DND-41 (cell line): ENCODE results near the gene ARHGEF39.
"Not testable (repeated sequence)": the region's sequence is repeated elsewhere in the genome, so short reads cannot be mapped to it uniquely, and the experiment has no call there.

ENCODE experiments used
- ATAC-seq: fragments of 200-7000 bp; cut with Tn5 transposase; 3 replicates; pipeline ENCODE4 v1.9.1; 2021; ENCODE audit warnings: low read depth; ENCODE audit not compliant: insufficient read depth
- DNase-seq: peaks from one replicate; pipeline ENCODE4 v3.0.0-alpha.2; 2020
- H2AFZ ChIP-seq: 2 replicates; pipeline ENCODE4 v1.6.0; 2012; ENCODE audit warnings: low read depth, low read length
- H3K27ac ChIP-seq: 2 replicates; pipeline ENCODE4 v1.5.1; 2012; ENCODE audit warnings: low read length, inconsistent platforms
- H3K27me3 ChIP-seq: fragments of 200-600 bp; sonication (generic); 2 replicates; pipeline ENCODE4 v1.6.0; 2012; ENCODE audit warnings: low read length, mild to moderate bottlenecking, inconsistent platforms; ENCODE audit not compliant: insufficient read depth, poor library complexity
- H3K36me3 ChIP-seq: 2 replicates; pipeline ENCODE4 v1.5.1; 2012; ENCODE audit warnings: low read length, inconsistent platforms; ENCODE audit not compliant: insufficient read depth
- H3K4me1 ChIP-seq: 2 replicates; pipeline ENCODE4 v1.5.1; 2012; ENCODE audit warnings: mild to moderate bottlenecking, low read length; ENCODE audit not compliant: insufficient read depth
- H3K4me2 ChIP-seq: 2 replicates; pipeline ENCODE4 v1.6.0; 2012; ENCODE audit warnings: mild to moderate bottlenecking, moderate library complexity, low read length, inconsistent platforms; ENCODE audit not compliant: insufficient read depth
- H3K4me3 ChIP-seq, 2 experiments: fragments of 200-600 bp in 1 of 2; shearing (Covaris generic) in 1 of 2; 2 replicates each; pipeline ENCODE4 v1.5.1; 2012 to 2016; ENCODE audit warnings: inconsistent platforms in 2 of 2, low read length in 2 of 2, mild to moderate bottlenecking in 2 of 2, low read depth in 1 of 2, moderate library complexity in 1 of 2
- H3K79me2 ChIP-seq: 2 replicates; pipeline ENCODE4 v1.6.0; 2012; ENCODE audit warnings: low read length, inconsistent platforms; ENCODE audit not compliant: insufficient read depth
- H3K9ac ChIP-seq: 2 replicates; pipeline ENCODE4 v1.6.0; 2012; ENCODE audit warnings: low read depth, mild to moderate bottlenecking, inconsistent platforms, low read length, moderate library complexity
- H3K9me3 ChIP-seq: 2 replicates; pipeline ENCODE4 v1.5.1; 2012; ENCODE audit warnings: low read length, moderate library complexity, mild to moderate bottlenecking, inconsistent platforms; ENCODE audit not compliant: insufficient read depth, severe bottlenecking
- H4K20me1 ChIP-seq: 2 replicates; pipeline ENCODE4 v1.6.0; 2012; ENCODE audit warnings: low read length; ENCODE audit not compliant: insufficient read depth
- EZH2 ChIP-seq: IDR thresholded peaks from 3 replicates; pipeline ENCODE4 v1.6.1; 2012; ENCODE audit warnings: borderline replicate concordance, low read depth, mild to moderate bottlenecking, moderate library complexity, low read length, inconsistent platforms; ENCODE audit not compliant: severe bottlenecking
- TF ChIP-seq, protein P1 (sequence below): IDR thresholded peaks from 2 replicates; pipeline ENCODE4 v1.5.1; 2012; ENCODE audit warnings: borderline replicate concordance, low read length, moderate library complexity, mild to moderate bottlenecking; ENCODE audit not compliant: poor library complexity, severe bottlenecking; ENCODE audit errors: extremely low read depth

Gene ARHGEF39

DNA sequence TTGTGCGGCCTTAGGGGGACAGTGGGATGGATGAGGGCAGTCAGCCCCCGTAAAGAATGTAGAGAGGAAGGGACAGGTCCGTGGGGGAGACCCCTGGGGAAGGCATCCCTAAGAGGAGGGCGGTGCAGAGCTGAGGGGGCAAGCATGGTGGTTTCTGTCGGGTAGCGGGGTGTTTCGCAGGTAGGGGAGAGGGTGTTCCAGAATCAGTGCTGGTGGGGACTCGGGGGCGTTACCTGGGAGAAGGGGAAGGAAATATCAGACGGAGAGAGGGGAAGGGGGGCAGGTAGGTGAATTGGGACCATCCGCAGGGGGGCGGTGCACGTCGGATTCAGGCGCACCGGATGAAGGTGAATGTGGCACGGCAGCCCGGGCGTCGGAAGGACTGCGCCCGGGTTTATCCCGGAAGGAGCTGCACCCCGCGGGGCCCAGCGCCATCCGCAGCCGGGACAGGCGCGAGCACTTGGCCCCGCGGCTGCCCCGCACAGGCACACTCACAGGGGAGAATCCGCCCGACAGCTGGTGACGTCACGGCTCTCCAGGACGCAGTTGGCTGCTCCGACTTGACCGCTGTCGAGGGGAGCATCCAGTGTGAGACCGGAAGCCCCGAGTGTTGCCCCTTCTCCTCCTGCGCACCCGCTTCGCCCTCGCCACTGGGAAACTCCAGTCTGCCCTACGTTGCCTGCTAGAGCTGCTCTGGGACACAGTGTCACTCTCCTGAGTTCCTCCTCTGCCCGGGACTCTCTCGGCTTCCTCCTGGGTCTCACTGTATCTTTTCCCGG, 48.1 kb downstream of the ARHGEF39 start:
- Histone ChIP-seq H3K79me2 (peaks cover 19% of the 10 kb centered on the region), H2AFZ (no peak overlapping the region), H3K9ac (peak overlapping the region; percentile 70), H3K36me3 (peaks cover 5% of the 10 kb centered on the region; the same call in 1 of the 2 replicates), H3K4me3 (no peak overlapping the region), H4K20me1 (no peaks in the 10 kb centered on the region), H3K9me3 (no peaks in the 10 kb centered on the region), H3K27me3 (no peaks in the 10 kb centered on the region), H3K4me2 (peak overlapping the region; percentile 71), H3K4me1 (peaks cover 71% of the 10 kb centered on the region), H3K27ac (peak overlapping the region; percentile 99)
- DNase-seq (no peak), ATAC-seq (no peak)
- TF ChIP-seq, protein P1, sequence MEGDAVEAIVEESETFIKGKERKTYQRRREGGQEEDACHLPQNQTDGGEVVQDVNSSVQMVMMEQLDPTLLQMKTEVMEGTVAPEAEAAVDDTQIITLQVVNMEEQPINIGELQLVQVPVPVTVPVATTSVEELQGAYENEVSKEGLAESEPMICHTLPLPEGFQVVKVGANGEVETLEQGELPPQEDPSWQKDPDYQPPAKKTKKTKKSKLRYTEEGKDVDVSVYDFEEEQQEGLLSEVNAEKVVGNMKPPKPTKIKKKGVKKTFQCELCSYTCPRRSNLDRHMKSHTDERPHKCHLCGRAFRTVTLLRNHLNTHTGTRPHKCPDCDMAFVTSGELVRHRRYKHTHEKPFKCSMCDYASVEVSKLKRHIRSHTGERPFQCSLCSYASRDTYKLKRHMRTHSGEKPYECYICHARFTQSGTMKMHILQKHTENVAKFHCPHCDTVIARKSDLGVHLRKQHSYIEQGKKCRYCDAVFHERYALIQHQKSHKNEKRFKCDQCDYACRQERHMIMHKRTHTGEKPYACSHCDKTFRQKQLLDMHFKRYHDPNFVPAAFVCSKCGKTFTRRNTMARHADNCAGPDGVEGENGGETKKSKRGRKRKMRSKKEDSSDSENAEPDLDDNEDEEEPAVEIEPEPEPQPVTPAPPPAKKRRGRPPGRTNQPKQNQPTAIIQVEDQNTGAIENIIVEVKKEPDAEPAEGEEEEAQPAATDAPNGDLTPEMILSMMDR, result no peak
- TF ChIP-seq EZH2, result no peak

DNA sequence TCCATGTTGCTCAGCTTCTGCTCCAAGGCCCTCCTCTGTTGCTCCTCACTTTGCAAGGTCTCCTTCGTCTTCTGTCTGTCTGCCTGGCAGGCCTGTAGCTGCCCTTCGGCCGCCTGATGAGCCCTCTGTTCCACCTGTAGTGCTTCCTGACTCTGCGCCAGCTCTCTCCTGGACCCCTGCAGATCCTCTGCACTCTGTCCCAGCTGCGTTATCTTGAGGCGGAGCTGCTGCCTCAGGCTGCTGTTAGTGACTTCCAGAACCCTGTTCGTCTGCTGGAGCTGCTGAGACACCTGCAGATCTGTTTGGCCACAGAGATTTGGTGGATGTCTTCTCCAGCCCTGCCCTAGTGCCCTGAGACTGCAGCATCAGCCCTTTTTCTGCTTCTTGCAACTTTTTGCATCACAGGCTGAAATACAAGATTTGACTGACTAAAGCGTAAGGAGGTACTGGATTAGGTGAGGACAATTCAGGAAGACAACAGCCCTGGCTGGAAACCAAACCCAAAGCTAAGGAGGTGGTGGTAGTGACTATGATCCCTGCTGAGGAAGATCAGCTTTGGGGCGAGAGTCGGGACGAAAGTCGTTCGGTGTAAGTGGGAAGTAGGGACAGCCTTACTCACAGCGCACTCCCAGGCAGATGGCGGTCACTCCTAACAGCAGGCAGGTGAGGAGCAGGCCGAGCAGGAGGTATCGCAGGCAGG, 48.9 kb downstream of the ARHGEF39 start:
- H4K20me1 ChIP-seq, result no peaks in the 10 kb centered on the region
- ATAC-seq (no peak), DNase-seq (peak; percentile 56)
- H3K36me3 ChIP-seq, result peaks cover 5% of the 10 kb centered on the region; the same call in 1 of the 2 replicates
- peaks cover 64% of the 10 kb centered on the region for H3K4me1 ChIP-seq
- H3K27ac ChIP-seq, result peak overlapping the region; percentile 99
- TF ChIP-seq EZH2, result no peak
- TF ChIP-seq, protein P1, result no peak
- peak overlapping the region; percentile 71 for H3K4me2 ChIP-seq
- H3K9ac ChIP-seq, result peak overlapping the region; percentile 70
- H3K4me3 ChIP-seq, result peak overlapping the region in 1 of 2 experiments; percentile 27; a peak in 1 of 4 replicates
- H2AFZ ChIP-seq, result no peak overlapping the region
- H3K79me2 ChIP-seq, result peaks cover 19% of the 10 kb centered on the region
- H3K27me3 ChIP-seq, result no peaks in the 10 kb centered on the region
- H3K9me3 ChIP-seq, result no peaks in the 10 kb centered on the region

DNA sequence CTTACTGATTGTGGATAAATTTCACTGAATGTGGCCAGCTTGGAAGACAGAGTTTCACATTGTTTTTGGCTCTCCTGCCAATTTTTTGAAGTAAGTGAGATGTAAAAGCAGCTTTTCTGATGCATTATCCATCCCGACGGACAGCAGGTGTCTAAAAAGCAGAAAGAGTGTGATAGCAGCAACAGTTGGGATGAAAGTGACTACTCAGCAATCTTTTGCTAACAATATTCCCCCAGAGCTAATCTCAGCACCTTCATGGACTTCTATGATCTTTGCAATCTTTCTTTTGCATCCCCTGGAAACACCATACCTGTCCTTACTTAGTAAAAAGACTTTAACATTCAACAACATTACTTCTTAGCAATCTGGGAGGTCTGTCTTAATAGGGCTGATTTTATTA, 52.2 kb downstream of the ARHGEF39 start:
- TF ChIP-seq EZH2, result no peak
- TF ChIP-seq, protein P1, result no peak
- no peak overlapping the region for H2AFZ ChIP-seq

DNA sequence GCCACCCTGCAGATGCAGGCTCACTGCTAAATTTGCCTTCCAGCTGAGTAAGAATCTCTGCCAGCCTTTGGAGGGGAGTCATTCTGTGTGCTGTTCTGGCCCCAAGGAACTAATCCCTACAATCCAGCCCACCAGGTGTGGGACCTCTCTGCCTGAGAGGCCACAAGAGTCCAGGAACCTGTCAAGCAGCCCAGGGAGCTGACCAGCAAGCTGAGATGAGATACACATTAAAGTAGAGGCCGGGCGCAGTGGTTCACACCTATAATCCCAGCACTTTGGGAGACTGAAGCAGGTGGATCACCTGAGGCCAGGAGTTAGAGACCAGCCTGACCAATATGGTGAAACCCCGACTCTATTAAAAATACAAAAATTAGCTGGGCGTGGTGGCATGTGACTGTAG, 52.9 kb downstream of the ARHGEF39 start:
- H3K36me3 ChIP-seq, result peaks cover 42% of the 10 kb centered on the region
- peaks cover 37% of the 10 kb centered on the region for H3K4me1 ChIP-seq
- not testable (repeated sequence) for H4K20me1 ChIP-seq, H2AFZ ChIP-seq, H3K4me2 ChIP-seq, H3K27me3 ChIP-seq, H3K27ac ChIP-seq, DNase-seq, H3K9ac ChIP-seq, ATAC-seq, H3K9me3 ChIP-seq, H3K4me3 ChIP-seq
- H3K79me2 ChIP-seq, result peaks cover 23% of the 10 kb centered on the region

More for the DNA sequence above, 52.2 kb downstream of the ARHGEF39 start:
- Histone ChIP-seq H3K4me3 (no peak overlapping the region), H3K27ac (no peak overlapping the region; the same call in 1 of the 2 replicates), H3K36me3 (peaks cover 34% of the 10 kb centered on the region), H3K4me2 (no peak overlapping the region), H4K20me1 (no peaks in the 10 kb centered on the region; the same call in none of the 2 replicates), H3K79me2 (peaks cover 23% of the 10 kb centered on the region), H3K27me3 (no peaks in the 10 kb centered on the region), H3K9me3 (no peaks in the 10 kb centered on the region), H3K9ac (no peak overlapping the region), H3K4me1 (peaks cover 37% of the 10 kb centered on the region)
- ATAC-seq, result no peak
- no peak for DNase-seq
